Raji (cell line): ENCODE data around the gene SCN1A.

ENCODE experiments used
- POLR2A ChIP-seq: IDR thresholded peaks from 2 replicates; pipeline ENCODE4 v1.6.1; 2011; ENCODE audit warnings: low read depth, low read length, control low read depth; ENCODE audit not compliant: insufficient read depth

Gene SCN1A

GRCh38 chr2:166094325-166094724 lies 33.5 kb downstream of the SCN1A start:
- TF ChIP-seq POLR2A: no peak

DNA sequence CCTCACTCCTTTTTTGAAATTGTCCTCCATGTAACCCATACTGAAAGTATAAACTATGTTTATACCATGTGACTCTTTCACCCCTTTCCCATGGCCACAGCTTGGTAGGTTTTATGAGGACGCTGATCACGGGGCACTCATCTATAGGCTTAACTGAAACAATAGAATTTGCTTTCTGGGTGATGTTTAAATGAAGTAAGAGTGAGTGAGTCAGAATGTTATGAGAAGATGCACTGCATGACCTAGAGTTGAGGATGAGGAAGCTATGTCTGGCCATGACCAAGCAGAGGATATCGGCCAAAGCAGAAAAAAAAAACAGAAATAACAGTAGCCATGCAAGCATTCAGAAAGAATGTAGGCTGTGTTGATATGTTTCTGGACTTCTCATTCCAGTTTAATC lies 34.9 kb downstream of the SCN1A start:
- no peak for TF ChIP-seq POLR2A

DNA sequence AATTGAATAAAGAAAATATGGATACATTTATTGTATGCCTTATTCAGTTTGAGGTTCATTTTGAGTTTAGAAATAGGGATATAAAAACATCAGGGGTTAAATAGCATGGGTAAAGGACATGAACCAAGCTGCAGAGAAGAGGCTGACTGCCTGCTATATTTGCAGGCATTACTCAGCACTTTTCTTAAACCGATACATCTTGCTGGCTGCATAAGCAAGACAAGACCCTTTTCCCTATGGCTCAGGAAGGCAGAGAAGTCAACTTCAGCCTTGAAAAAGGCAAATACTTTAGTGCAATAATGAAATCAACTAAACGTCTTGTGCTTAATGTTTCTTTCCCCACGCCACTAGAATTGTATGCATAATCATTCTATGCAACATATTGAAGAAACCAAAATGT lies 36.4 kb downstream of the SCN1A start:
- TF ChIP-seq POLR2A: no peak

GRCh38 chr2:166090908-166091307 lies 36.9 kb downstream of the SCN1A start:
- no peak for TF ChIP-seq POLR2A

GRCh38 chr2:166090346-166090745 lies 37.5 kb downstream of the SCN1A start:
- no peak for TF ChIP-seq POLR2A

DNA sequence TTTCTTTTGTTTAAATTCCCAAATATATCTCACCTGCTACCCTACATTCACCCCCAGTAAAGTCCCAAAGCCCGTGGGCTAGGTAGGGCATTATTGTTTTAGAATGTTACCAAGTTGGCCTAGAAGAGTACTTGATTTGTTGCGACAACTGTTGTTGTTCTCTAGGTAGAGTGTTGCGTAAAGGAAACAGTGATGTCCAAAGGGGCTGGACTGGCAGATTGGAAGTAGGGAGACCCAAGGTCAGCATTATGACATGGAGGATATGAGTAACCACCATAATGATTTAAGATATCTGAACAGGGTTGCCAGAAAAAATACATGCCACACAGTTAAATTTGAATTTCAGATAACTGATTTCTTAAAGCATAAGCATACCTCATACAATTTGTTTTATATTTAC lies 39.2 kb downstream of the SCN1A start:
- no peak for TF ChIP-seq POLR2A

DNA sequence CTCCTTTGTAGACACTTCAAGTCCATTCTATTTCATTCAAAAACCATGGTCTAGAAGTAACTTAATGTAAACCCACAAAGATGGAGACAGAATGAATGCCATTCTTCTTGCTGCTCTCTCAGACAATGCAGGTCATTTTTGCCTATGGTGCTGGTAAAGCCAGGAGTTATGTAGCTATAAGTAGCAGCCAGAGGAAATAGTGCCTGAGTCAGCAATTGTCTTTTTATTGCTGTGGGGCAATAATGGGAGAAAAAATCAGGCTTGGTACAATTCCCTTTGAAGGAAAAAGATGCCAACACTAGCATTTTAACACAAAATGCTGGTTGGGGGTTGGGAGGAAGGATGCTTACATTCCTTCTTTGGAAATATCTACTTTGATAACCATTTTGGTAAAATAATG lies 43.5 kb downstream of the SCN1A start:
- no peak for TF ChIP-seq POLR2A

DNA sequence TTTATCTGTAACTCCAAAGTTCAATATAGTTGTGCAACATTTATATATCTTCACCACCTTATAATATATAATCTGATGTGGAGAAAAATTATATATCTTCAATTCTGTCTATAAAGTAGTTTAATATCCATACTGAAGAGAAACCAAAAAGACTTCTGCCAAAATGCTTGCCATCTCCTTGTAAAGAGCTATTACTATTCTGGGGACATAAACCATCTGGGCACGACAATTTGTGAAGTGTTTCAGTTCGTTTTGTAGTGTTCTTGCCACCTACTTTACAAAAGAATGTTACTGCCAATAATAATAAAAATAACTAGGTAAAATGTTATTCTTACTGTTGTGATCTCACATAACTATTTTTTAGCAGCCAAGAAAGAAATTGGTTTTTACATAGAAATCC lies 45.1 kb downstream of the SCN1A start:
- no peak for TF ChIP-seq POLR2A

GRCh38 chr2:166081852-166082251 lies 46.0 kb downstream of the SCN1A start:
- TF ChIP-seq POLR2A: no peak

DNA sequence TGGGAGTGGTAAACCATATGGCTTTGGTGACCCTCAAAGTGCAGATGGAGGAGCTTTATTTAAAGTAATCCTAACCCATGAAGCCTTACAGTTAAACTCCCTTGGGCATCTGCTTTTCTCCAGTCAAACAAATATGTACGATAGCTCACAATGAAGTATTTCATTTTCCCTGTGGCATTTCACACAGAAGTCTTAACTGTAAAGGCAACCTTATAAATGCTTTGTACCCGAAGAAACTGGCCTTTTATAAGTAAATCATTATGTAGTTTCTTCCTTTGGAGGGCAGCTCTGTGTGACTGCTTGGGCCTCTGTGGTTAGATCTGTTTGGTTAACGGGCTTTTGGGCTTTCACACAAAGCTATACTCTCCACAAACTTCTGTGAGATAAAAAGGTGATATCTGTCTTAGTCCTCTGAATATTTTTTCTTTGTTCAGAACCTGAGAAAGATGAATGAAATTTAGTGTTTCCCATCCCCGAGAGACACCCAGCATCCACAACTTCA lies 46.6 kb downstream of the SCN1A start:
- TF ChIP-seq POLR2A: no peak

DNA sequence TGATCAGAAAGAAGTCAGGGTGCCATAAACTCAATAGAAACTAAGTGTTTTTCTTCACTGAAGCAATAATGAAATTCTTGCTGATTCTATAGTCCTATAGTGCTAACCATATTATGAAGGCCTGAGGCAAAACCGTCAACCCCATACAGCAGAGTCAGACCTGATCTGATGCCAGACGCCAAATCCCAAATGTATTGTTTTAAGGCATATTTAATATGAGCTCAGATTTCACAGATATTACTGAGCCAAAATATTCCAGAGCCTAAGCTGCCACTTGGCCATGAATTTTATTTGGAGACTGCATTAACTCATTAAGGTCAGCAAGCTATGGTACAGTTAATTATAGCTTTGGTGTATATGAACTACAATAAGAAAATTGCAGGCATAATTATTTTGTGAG lies 53.4 kb downstream of the SCN1A start:
- TF ChIP-seq POLR2A: no peak

- no peak for TF ChIP-seq POLR2A
Observed at GRCh38 chr2:166074011-166074410, 53.8 kb downstream of the SCN1A start.

- TF ChIP-seq POLR2A: no peak
Observed at GRCh38 chr2:166070231-166070630, 57.6 kb downstream of the SCN1A start.

DNA sequence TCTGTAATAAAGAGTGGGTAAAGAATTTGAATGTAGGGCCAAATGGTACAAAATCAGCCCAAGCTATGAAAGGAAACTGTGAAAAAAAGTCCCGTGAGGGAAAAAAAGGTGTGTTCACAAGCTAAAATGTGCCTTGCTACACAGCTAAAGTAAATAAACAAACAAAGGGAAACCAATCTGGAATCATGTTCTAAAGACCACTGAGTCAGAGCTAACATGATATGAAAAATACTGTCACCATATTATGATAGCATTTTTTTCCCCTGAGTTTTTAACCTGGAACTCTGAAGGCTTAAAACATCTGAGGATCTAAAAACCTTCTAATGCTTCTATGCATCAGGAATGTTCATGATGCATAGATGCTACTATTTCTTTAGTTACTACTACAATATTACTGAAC lies 58.8 kb downstream of the SCN1A start:
- TF ChIP-seq POLR2A: no peak

DNA sequence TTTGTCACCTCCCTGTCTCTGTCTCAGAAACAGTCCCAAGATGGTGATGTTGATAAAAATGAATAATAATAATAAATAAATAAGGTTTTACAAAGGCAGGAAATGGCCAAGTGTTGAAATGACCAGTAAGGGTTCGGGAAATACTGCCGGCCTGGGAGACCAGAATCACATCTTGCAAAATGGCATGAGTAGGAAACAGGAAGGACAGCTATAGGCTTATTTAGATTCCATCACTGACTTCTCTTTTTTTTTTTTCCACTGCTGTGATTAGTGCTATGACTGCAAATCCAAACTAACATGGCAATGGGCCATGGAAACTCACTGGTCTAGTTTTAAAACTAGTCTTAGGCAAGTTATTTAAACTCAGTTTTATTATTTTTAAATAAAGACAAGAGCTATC lies 60.6 kb downstream of the SCN1A start:
- no peak for TF ChIP-seq POLR2A

DNA sequence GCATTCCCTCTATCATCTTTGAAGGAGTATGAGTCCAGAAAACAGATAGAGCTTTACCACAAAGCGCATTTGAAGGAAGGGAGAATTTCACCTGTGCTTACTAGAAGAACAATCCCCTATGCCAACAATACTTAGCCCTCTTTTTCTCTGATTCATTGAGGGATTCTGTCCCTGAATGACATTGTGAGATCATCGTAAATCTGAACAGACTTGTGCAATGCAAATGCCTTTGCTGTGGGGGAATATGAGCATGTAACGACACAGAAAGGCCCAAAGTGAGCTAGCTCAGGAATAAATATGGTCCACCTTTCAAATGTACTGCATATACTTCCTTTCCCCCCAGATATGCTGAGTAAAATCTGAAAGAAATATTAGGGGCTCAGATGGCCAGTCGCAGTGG lies 67.6 kb downstream of the SCN1A start:
- no peak for TF ChIP-seq POLR2A

GRCh38 chr2:166057370-166058164 lies 70.3 kb downstream of the SCN1A start:
- TF ChIP-seq POLR2A: no peak
